ENCODE data around the gene TMTC2.
"Not testable (repeated sequence)": the region's sequence is repeated elsewhere in the genome, so short reads cannot be mapped to it uniquely, and the experiment has no call there.

TMTC2 gene

GRCh38 chr12:82728710-82729109, 42.0 kb downstream of the TMTC2 start:
- no peak for DNase-seq

- DNase-seq: no peak
Observed at GRCh38 chr12:82730953-82731459, 44.3 kb downstream of the TMTC2 start.

- no peak for DNase-seq
Observed at GRCh38 chr12:82740129-82741000, 53.7 kb downstream of the TMTC2 start.

- DNase-seq: no peak
Observed at GRCh38 chr12:82745063-82745674, 58.5 kb downstream of the TMTC2 start.

GRCh38 chr12:82745807-82746206, 59.1 kb downstream of the TMTC2 start:
- DNase-seq: no peak

- DNase-seq: no peak
Observed at GRCh38 chr12:82746668-82747067, 60.0 kb downstream of the TMTC2 start.

- DNase-seq: no peak
Observed at GRCh38 chr12:82749015-82749414, 62.3 kb downstream of the TMTC2 start.

GRCh38 chr12:82754856-82755255, 68.2 kb downstream of the TMTC2 start:
- no peak for DNase-seq

- DNase-seq: no peak
Observed at GRCh38 chr12:82756303-82756702, 69.6 kb downstream of the TMTC2 start.

GRCh38 chr12:82757059-82757458, 70.4 kb downstream of the TMTC2 start:
- DNase-seq: no peak

GRCh38 chr12:82757656-82758055, 71.0 kb downstream of the TMTC2 start:
- no peak for DNase-seq

GRCh38 chr12:82758749-82759330, 72.1 kb downstream of the TMTC2 start:
- DNase-seq: no peak

GRCh38 chr12:82760423-82760822, 73.7 kb downstream of the TMTC2 start:
- no peak for DNase-seq

GRCh38 chr12:82765206-82765605, 78.5 kb downstream of the TMTC2 start:
- not testable (repeated sequence) for DNase-seq

GRCh38 chr12:82765971-82766705, 79.4 kb downstream of the TMTC2 start:
- no peak for DNase-seq

GRCh38 chr12:82774666-82775065, 88.0 kb downstream of the TMTC2 start:
- DNase-seq: no peak

GRCh38 chr12:82780517-82780916, 93.8 kb downstream of the TMTC2 start:
- no peak for DNase-seq

- no peak for DNase-seq
Observed at GRCh38 chr12:82781309-82781997, 94.7 kb downstream of the TMTC2 start.

- no peak for DNase-seq
Observed at GRCh38 chr12:82783435-82783834, 96.7 kb downstream of the TMTC2 start.

GRCh38 chr12:82787016-82787415, 100.3 kb downstream of the TMTC2 start:
- DNase-seq: no peak

- no peak for DNase-seq
Observed at GRCh38 chr12:82788594-82788993, 101.9 kb downstream of the TMTC2 start.

- DNase-seq: no peak
Observed at GRCh38 chr12:82789674-82790073, 103.0 kb downstream of the TMTC2 start.

Measured in stimulated activated CD4-positive, alpha-beta T cell treated with anti-CD3 and anti-CD28 coated beads, Interleukin-2, amount 100 ng/mL, for 24 hours (primary cell).